HK-2 (cell line): ENCODE measurements around the gene FBXO42.
"Not testable (repeated sequence)": the region's sequence is repeated elsewhere in the genome, so short reads cannot be mapped to it uniquely, and the experiment has no call there.

Experiments
- DNase-seq: peaks from one replicate; pipeline ENCODE4 v3.0.0-alpha.2; 2018; ENCODE audit not compliant: unreplicated experiment

The FBXO42 gene

DNA sequence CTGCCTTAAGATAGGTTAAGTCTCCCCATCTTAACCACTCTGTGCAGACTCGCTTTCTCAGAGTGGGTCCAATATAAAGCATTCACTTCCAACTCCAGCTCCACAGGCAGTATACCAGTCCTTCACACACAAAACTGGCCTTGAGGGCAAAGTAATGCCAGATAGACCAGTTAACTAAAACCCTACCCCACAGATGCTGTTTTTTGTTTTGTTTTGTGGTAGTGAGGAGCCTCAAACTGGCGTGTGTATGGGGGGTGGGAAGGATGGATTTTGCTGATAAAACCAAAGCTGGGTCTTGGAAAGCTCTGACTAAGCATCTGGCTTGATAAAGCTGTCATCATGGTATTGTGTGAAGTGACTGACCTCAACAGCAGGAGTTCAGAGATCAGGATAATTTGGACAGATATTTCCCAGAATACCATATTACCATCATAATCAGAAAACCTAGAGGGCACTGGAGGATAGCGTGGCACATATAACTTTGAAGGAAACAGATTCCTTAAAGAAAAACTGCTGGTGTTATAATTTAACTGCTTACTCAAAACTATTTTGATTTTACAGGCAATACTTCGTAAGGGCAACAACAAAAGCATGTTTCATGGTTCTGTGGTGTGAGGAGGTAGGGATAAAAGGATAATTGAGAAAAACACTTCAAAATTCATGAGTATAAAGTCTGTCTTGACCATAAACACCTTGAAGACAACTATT, 85.7 kb downstream of the FBXO42 start:
- no peak for DNase-seq

DNA sequence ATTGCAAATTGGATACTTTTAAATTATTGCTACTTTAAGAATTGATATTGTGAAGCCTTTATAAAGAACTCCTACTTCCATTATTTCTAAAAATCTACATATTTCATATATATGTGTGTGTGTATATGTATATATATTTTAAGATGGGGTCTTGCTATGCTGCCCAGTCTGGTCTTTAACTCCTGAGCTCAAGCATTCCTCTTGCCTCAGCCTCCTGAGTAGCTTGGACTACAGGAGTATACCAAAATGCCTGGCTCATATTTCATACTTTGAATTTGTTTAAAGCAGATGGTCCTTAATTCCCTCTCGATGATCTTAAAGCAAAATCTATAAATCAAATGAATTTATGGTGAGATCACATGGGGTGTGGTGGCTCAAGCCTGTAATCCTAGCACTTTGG, 90.2 kb downstream of the FBXO42 start:
- no peak for DNase-seq

DNA sequence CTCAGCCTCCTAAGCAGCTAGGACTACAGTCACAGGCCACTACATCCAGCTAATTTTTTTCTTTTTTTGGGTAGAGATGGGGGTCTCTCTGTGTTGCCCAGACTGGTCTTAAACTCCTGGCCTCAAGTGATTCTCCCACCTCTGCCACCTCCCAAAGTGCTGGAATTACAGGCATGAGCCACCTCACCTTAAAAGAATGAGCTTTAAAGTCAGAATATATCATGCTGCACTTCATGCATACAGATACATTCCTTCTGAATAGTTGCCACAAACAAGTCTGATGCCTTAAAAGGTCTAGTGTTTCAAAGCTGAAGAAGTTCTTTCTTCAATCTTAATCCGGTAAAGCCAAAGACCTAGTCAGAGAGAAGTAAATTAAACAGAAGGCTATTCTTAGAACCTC, 91.5 kb downstream of the FBXO42 start:
- DNase-seq: no peak

DNA sequence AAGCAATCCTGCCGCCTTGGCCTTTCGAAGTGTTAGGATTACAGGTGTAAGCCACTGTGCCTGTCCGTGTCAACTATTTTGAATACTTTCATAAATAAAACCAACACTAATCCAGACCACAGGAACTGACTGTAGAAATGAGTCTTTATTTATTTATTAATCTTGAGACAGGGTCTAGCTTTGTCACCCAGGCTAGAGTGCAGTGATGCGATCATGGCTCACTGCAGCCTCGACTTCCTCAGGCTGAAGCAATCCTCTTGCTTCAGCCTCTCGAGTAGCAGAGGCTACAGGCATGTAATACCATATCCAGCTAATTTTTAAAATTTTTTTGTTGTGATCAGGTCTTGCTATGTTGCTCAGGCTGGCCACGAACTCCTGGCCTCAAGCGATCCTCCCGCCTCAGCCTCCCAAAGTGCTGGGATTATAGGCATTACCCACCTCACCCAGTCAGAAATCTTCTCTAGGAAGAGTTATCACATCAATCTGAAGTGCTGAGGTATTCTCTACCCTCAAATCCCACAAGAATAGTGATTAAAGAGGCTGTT, 93.6 kb downstream of the FBXO42 start:
- DNase-seq: no peak

DNA sequence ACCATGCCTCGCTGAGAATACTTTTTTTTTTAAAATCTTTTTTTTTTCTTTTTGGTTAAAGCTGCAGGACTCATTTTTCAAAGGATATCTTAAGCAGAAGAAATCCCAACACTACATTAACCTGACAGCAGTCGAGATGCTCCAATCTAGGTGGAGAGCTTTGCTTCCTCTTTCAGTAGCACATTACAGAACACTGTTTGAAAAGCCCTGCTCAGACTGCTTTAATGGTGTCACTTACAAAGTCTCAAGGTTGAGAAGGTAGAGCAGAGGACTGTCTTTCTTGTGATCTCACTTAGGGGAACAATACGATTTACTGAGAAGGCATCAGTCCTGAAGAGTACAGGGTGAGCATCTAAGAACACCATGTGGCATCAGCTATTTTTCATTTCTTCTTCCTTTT, 94.3 kb downstream of the FBXO42 start:
- no peak for DNase-seq

DNA sequence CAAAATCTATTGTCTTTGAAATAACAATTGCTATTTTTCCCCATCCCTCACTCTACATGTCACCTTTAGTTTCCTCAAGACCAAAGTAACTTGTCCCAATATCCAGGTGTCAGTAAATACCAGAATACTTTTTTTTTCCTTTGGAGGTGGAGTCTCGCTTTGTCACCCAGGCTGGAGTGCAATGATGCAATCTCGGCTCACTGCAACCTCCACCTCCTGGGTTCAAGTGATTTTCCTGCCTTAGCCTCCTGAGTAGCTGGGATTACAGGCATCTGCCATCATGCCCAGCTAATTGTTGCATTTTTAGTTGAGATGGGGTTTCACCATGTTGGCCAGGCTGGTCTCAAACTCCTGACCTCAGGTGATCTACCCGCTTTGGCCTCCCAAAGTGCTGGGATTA, 94.7 kb downstream of the FBXO42 start:
- DNase-seq: not testable (repeated sequence)

DNA sequence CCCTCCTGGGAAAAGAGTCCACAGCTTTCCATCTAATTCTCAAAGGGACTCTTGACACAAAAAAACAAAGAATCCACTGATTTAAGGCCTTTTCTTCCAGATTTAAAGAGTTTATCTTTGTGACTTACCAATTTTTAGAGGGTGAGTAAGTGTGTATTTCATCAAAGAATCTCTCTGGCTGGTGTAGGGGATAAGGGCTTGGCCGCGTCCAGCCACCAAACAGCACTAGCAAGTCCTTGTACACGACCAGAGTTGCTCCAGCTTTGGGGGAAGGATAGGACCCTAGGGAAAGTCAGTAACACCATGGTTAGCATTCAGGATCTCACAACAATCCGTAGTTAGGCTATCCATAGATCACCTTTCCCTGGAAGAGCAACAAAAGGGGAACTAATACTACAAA, 95.8 kb downstream of the FBXO42 start:
- DNase-seq: no peak

DNA sequence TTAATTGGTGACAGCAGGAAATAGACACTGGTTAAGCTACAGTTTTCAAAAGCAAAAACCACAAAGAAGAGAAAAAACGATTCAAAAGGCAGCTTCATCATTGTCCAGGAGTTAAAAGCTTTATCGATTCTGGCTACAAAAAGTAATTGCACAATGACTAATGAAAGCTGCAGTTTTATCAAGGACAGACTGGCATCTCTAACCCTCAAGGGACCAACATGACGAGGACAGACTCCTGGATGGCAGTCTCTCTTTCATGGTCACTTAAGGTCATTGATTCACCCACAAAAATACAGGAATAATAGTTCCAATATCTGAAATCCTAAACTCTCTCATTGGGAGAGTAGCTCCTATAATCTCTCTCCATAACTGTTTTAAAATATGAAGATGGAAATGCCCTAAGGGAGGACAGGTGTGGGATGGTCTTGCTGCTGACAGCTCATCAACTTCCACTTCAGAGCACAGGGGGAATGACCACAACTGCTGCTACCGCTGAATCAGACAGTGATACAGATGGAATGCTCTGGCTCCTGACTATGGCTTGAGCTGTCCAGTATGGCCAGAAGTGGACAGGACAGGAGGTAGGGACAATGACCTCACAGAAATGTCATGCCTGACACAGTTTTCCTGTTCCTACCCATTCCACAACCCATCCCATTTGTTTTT, 97.9 kb downstream of the FBXO42 start:
- DNase-seq: peak; percentile 42

DNA sequence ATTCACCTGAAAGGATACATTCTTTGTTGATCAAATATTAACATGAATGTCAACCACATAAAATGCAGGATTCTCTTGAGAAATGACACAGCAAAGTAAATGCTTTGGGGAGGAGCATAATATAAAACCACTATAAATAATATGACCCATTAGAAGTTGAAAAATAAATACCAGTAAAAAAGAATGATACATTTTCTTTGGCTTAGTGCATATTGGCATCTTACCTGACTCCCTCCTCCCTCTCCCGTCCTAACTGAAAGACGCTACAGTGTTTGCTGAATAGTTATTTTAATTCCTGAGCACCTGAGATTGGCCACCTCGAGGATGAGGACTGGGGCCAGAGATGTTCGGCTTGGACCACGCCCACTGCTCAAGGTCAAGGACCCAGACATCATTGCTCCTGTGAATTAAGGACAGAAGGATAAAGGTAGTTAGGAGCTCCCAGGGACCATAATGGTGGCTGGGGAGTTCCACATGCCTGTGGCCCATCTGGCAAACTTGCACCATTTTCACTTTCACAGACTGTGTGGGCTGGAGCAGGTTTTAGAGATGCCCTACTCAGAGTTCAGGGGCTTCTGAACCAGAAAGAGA, 98.9 kb downstream of the FBXO42 start:
- no peak for DNase-seq

DNA sequence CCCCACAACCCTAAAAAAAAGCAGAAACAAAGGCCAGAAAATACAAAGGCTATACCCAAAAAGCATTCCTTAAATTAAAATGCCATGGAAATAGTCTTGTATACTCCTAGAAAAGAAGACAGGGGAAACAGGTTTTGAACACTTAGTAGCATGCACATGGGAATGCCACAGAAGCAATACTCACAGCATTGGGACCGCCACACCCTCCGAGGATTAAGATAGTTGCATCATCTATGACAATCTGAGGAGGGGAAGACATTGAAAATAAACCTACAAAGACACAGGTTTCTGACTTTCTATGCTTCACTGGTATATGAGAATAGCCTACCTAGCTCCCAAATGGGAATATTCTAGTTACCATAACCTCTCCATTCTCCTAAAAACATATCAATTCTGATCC, 99.4 kb downstream of the FBXO42 start:
- DNase-seq: no peak

DNA sequence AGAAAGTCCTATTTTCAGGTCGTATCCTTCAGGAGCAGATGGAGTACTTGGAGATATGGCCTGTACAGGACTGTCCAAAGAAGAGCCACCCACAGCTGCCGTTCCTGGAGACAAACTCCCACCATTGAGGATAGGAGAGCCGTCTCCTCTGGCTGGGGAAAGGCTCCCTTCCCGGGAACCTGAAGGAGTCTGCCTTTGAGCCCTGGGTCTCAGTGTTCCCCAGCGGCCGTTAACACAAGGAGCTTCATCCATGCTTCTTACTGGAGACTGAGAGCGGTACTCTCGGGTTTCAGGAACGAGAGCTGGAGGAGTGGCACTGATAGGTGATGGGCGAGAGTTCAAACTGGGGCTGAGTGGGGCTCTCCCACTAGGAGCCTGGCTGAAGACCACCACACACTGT, 100.9 kb downstream of the FBXO42 start:
- no peak for DNase-seq

DNA sequence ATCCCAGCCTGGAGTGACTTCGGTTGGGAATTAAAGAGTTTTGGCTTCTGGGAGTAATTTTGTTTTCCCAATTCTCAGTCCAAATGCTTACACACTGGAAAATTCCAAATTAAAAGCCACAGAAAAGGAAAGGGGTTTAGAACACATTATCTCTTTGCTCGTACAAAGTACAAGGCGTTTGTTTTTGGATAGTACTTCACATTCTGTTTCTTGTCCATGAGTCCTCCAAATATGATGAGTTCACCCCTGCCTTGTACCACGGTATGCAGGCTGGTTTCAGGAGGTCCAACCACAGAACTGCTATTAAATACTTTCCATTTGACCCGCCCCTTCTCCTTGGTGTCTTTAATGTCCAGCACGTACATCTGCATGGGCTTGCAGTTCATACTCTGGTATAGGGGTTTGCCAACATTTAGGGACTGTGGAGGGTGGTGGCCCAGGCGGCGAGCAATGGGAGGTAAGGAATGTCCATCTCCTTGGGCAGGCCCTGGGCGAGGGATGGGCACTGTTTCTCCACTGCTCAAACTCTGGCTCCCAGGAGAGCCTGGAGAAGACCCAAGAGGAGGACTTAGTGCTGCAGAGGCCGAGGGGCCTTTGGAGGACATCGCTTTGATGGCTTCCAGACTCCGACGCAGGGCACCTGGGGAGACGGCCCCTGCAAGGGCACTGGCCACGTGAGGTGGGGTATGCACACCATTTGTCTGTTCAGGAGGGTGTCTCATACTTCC, 101.6 kb downstream of the FBXO42 start:
- DNase-seq: no peak

DNA sequence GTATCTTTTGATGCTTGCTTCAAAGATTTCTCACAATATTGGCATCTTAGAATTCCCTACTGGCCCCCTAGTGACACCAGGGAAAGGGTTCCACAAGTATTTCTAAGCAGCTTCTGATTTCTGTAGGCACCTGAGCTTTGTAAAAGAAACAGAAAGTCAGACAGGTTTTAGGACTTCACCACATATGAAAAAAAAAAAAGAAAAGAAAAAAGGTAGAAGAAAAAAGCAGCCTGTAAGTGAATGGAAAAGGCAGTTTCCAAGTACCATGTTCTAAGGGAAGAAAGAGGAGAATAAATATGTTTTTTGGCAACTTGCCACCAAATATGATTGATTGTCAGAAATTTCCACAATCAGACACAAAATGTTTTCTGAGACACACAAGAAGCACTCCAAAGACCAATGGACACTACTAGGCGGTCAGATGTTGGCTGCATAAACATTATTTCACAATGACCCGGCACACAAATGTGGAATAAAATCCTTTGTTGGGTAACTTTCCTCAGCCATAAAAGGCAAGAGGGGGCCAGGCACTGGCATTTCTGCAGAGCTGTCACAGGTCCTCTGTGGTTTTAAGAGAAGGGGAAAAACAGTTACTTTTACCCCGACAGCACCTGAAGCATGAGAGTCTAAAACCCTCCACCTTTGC, 102.6 kb downstream of the FBXO42 start:
- no peak for DNase-seq

DNA sequence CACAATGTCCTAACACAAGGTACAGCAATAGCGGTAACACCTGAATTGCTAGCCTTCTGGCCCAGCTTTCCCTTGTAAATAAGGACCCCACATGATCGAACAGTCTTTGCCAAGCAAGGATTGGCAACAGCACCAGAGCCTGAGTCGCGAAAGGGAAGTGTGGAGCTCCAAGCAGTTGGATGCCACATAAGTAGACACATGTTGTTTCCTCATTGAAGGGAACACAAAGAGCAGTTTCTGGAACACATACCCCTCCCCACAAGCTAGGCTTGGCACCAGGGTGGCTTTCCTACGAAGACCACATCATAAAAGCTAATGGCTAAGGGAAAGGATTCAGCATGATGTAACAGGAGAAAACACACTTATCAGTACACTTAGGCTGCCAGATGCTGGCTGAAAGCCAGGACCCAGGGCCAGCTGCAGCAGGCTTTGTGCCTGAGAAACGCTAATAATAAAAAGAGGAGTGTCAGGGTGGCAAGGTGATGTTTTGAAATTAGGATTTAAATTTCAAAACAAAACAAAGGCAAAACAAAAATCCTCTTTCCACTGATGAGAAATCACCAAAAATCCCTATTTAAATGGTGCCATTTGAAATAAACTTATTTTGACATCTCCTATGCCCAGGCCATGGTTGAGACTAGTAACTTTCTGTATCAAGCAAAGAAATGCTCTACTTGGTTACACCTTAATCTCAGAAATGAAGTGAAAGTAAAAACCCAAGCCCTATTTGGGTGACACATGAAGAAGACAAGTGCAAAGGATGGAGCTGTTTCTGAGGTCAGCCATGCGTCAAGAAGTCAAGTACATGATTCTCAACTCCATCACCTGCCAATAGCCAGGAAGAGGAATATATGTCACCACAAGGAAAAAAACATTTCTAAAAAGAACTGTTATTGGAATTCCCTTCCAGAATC, 103.4 kb downstream of the FBXO42 start:
- DNase-seq: no peak

DNA sequence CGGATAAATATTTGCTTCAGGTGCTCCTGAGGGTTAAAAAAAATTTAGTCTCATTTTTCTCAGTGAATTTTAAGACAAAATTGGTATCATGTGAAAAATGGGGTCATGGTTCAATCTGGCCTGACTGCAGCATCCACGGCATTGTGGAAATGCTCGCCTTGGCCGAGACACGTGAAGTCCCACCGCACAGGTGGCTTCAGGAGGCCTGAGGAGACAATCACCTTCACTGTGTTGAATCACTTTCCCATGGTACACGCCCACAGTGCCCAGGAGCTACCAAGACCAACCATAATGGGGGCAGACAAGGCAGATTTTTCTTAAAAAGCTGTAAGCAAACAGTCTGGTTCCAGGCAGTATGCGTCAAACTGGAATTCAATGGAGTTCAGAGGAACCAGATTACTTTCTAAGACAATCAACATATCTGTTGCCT, 104.3 kb downstream of the FBXO42 start:
- no peak for DNase-seq

DNA sequence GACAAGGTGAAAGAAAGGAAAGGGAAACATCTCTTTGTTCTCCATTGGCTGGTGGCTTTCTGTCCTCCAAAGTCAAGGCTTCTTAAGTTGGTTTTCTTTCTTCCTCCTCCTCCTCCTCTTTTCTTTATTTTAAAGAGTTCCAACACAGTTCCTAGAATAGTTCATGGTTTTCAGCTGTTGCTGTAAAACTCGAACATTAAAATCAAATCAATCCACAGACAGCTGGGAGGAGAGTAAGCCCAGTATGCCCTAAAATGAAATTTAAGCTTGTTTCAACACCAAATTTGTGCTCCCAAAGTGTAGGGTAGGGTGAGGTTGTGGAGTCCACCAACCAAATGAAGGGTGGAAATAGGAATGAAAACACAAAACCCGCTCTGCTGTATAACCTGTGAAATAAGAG, 104.8 kb downstream of the FBXO42 start:
- DNase-seq: no peak

DNA sequence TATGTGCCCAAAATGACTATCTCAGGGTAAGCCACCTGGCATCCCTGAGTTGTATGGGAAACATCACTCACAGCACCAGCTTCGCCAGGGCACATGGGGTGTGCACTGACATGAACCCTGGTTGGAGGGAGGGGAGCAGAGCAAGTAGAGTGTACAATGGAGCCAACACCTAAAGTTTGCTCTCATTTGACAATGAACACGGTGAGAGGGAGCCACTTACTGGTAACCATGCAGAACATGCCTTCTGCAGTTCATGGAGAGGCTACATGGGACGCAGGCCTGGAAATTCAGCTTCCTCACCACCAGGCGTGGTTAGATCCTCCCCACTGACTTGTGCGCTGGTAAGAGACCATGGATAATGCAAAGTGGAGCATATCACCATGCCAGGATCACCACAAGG, 105.3 kb downstream of the FBXO42 start:
- no peak for DNase-seq

DNA sequence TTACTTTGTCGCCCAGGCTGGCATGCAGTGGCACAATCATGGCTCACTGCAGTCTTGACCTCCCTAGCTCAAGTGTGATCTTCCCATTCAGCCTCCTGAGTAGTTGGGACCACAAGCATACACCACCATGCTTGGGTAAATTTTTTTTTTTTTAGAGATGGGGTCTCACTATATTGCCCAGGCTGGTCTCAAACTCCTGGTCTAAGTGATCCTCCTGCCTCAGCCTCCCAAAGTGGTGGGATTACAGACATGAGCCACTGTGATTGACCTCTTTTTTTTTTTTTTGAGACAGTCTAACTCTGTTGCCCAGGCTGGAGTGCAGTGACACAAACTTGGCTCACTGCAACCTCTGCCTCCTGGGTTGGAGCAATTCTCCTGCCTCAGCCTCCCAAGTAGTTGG, 106.0 kb downstream of the FBXO42 start:
- DNase-seq: not testable (repeated sequence)

DNA sequence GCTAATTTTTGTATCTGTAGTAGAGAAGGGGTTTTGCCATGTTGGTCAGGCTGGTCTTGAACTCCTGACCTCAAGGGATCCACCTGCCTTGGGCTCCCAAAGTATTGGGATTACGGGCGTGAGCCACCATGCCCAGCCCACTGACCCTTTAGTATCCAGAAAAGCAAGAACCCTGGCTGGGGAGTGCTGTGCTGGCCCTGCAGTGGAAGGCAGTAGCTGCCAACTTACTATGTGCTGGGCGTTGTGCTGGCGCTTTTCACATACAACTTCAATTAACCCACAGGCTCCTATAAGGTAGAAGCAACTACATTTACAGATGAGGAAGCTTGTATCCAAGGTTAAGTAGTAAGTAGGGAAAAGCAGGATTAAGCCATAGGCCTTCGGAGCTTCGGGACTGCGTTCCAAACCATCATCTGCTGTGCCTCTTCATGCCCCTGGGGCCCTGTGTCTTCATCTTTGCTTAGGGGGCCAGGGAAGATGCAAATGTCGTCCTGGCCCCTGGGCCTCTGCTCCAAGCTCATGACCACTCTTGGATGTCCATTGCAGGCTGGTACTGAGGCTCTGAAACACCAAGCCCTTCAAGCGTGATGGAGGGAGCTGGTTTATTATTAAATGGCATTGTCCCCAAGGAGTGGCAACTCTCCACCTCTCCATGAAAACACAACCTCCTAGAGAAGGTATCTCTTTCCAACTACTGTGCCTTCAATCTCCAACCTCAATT, 106.6 kb downstream of the FBXO42 start:
- no peak for DNase-seq

DNA sequence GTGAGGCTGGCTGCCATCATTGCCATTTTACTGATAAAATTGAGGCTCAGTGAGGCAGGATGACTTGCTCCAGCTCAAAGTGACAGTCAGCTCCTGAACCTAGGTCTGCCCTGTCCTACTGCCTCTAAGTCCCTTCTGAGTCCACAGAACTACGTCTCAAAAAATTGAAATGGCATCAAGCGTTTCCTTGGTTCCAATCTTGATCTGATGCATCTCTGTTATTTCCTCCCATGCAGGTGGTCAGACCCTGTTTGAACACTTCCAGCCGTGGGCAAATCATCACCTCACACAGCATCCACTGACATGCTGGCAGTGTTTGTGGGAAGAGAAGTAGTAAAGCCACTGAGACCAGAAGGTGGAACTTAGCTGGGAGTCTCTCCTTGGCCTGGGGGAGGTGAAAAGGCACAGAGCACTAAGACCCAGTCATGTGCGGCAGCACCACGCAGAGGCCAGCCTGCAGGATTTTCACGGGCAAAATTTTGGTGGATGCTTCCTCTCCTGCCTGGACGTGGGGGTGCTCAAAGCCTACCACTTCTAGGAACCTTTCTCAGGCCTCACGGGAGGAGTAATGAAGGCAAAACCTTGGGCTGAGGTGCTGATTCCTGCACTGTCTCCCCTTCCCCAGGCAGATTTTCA, 107.5 kb downstream of the FBXO42 start:
- DNase-seq: no peak
